GM03348 (cell line): ENCODE data around the gene NSUN4.
"Not testable (repeated sequence)": the region's sequence is repeated elsewhere in the genome, so short reads cannot be mapped to it uniquely, and the experiment has no call there.

Experiments used
- DNase-seq: peaks from one replicate; pipeline ENCODE4 v3.0.0; 2012; ENCODE audit warnings: low spot score

The NSUN4 gene

GRCh38 chr1:46367701-46368100 is 27.1 kb downstream of the NSUN4 start:
- not testable (repeated sequence) for DNase-seq

DNA sequence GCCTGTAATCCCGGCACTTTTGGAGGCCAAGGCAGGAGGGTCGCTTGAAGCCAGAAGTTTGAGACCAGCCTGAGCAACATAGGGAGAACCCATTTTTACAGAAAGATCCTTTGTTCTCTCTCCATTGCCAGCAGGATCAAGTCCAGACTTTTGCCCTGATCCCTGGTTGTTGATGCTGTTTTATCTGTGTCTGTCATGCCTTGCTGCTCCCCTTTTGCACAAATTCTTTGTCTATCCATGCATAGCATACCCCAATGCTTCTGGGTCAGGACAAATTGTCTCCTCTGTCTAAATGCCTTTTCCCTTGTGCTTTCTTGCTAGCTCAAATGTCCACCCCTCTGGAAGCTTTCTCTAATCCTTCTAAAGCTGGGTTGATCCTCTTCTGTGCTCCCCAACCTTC is 28.2 kb downstream of the NSUN4 start:
- DNase-seq: no peak

DNA sequence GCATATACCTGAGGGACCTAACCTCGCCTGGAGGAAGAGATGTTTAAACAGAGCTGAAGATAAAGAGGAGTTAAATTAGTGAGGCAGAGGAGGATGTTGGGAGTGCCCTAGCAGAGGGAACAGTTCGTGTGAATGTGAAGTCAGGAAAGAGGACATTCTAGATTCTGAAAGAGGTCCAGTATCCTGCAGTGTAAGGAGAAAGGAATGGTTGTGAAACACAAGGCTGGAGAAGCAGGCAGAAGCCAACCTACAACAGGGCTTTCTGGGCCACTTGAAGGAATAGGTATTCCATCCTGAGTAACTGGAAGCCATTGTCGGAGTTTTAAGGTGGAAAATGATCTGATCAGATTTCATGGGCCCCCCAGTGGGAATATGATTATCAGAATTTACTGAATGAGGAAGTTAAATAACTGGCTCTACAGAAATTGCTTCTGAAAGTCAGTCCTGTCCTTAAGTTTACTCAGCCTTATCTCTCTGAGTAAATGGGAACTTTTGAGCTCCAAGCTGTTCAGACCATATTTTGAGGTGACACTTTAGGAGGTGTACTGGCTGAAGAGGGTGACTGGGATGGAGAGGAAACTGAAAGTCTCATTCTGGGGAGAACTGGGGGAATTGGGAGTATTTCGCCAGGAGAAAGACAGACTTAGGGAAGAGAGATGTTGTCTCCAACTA is 29.1 kb downstream of the NSUN4 start:
- peak; percentile 34 for DNase-seq

DNA sequence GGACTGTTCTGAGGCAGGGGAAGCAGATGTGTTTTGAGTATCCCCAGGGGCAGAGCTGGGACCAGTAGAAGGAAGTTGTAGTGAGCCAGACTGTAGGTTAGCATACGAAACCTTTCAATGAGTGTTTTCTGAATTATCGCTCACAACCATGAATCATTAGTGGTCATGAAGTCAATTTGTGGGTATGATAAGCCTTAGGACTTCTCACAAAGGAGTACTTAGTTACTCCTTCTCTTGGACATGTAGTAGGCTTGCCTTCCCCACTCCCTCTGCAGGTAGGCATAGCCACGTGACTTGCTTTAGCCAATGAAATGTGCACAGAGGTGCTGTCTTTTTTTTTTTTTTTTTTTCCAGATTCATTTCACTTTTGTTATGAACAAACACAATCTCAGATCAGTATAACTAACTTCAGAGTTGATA is 29.6 kb downstream of the NSUN4 start:
- DNase-seq: no peak

DNA sequence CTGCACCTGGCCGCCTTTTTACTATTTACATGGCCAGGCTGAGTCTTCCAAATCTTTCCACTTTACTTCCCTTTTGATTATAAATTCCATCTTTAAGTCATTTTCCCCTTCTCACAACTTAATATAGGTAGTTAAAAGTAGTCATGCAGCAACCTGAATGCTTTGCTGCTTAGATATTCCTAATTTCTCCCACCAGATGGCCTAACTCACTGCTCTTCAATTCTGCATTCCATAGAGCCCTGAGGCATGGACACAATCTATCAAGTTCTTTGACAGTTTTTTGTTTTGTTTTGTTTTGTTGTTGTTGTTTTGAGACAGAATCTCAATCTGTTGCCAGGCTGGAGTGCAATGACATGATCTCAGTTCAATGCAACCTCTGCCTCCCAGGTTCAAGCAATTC is 31.8 kb downstream of the NSUN4 start:
- no peak for DNase-seq

DNA sequence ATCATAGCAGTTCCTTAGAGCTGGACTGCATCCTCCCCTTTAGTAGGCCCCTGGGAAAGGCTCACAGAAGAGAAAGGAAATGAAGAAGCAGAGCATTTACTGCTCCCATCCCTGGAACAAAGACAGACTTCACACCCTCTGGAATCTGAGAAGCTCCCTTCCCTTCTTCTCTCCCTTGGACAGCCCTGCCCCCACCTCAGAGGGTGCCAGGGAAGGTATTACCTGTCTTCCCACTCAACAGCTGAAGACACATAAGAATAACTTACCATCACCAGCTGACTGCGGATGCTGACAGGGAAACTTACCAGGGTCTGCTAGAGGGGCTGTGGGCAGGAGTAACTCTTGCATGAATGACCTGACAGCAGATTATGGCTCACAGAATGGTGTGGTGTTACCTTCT is 39.4 kb downstream of the NSUN4 start:
- no peak for DNase-seq

DNA sequence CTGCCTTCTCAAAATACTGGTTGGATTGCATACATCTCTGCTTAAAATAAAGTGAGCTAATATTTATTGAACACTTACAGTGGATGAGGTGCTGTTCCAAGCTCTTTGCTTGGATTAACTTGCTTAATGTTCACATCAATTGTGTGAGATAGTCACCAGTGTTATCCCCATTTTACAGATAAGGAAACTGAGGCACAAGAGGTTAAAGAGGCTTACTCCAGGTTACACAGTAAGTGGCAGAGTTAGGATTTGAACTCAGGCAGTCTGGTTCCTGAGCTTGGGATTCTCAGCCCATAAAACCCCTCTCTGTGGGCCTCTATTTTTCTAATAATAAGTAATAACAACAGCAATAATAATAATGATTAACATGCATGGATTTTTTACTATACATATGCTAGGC is 39.9 kb downstream of the NSUN4 start:
- no peak for DNase-seq

DNA sequence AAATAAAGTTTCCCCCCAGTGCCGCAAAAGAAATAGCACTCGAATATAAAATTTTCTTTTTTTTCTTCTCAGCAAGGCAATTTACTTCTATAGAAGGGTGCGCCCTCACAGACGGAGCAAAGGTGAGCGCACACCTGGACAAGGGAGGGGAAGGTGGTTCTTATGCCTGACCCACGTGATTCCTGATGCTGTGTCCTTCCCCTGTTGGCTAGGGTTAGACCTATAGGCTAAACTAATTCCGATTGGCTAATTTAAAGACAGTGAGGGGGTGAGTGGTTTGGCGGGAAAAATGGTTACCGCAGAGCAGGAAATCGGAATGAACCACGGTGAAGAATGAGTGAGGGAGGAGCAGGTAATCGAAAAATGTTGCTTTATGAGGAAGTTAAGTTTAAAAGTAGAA is 52.9 kb downstream of the NSUN4 start:
- peak; percentile 0 for DNase-seq

DNA sequence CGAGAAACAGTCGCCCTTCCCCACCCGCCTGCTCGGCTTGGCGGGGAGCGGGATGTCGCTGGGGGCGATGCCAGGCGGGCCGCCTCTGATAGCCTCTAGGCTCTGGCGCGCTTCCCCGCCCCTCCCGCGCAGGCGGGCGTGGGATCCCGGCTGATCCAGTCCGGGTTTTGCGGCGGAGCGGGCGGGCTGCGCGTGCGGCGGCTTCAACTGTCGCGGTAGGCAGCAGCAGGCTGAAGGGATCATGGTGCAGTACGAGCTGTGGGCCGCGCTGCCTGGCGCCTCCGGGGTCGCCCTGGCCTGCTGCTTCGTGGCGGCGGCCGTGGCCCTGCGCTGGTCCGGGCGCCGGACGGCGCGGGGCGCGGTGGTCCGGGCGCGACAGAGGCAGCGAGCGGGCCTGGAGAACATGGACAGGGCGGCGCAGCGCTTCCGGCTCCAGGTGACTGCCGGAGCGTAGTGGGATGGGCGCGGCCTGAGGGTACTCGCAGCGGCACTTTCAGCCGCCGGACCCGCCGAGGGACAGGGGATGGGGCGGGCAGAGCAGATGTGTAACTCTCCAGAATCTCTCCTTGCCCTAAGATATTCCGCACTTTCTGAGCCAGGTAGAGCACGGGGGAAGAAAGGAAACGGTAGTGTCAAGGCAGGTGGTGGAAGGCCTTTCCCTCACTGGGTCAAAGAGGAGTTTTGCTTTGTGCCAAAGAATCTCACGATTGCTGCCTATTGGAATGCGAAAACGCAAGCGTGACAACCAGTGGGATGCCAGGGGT is 53.7 kb downstream of the NSUN4 start, which contains the start of gene FAAH:
TSS of gene FAAH (plus strand) at position 210 of the 764 bp plus-strand sequence. CDS start at position 242, 32 bp downstream.
- DNase-seq: peak; percentile 69

- DNase-seq: peak; percentile 3
Measured at GRCh38 chr1:46394872-46395465, 54.4 kb downstream of the NSUN4 start.

DNA sequence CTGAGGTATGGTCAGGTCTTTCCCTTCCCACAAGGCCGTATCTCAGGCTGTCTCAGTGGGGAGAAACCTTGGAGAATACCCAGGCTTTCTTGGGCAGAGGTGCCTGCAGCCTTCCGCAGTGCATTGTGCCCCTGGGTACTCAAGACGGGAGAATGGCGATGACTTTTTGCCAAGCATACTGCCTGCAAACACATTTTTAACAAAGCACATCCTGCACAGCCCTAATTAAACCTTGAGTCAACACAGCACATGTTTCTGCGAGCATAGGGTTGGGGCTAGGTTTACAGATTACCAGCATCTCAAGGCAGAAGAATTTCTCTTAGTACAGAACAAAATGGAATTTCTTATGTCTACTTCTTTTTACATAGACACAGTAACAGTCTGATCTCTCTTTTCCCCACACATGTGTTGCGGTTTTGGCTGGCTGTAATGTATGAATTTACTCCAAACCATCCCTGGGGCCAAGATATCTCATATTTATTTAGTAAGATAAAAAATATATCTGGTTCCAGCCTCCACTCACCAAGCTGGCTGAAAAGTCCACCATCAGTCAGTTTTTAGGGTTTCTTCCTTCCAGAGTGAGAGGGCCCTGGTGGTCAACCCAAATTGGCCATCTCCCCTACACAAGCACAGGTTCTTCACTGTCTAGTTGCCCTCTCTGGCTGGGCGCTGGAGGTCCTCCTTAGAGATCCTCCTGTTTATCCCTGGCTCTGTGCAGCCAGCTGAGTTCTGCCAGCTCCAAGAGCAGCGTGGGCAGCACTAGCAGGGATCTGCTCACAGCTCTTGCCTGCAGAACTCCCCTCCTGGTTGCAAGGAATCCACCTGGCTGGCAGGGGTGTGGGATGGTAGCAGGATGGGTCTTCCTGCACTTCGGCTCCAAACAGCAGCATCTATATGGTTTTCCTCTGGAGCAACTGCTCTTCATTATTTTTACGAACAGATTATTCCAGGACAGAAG is 56.1 kb downstream of the NSUN4 start:
- DNase-seq: no peak

GRCh38 chr1:46399307-46399706 is 58.7 kb downstream of the NSUN4 start:
- no peak for DNase-seq

GRCh38 chr1:46400421-46400820 is 59.8 kb downstream of the NSUN4 start:
- DNase-seq: no peak

DNA sequence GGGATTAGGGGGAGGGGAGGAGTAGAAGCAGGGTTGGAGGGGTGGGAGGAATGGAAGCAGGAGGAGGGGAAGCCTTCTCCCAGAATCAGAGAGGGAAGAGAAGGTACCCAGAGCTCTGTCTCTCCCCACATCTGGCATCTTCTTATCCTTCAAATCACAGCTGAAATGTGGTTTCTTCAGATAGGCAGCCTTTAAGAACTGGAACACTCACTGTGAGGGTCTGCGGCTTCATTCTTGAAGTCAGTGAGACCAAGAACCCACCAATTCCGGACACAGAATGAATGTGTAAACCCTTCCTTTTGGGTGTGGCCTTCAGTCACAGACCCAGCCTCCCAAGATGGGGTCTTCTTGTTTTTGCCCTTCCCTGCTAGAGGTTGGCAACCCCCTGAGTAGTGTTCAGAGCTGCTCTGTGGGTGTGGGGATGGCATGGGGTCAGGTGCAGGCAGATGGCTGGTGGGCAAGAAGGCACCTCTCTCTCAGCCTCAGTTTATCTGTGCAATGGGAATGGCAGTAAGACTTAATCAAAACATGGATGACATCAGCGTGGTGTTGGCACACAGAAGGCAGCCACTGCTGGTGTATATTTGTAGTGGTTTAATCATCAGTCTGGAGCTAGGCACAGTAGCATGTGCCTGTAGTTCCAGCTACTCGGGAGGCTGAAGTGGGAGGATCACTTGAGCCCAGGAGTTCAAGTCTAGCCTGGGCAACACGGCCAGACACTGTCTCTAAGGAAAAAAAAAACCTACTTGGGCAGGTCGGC is 60.7 kb downstream of the NSUN4 start:
- DNase-seq: no peak

DNA sequence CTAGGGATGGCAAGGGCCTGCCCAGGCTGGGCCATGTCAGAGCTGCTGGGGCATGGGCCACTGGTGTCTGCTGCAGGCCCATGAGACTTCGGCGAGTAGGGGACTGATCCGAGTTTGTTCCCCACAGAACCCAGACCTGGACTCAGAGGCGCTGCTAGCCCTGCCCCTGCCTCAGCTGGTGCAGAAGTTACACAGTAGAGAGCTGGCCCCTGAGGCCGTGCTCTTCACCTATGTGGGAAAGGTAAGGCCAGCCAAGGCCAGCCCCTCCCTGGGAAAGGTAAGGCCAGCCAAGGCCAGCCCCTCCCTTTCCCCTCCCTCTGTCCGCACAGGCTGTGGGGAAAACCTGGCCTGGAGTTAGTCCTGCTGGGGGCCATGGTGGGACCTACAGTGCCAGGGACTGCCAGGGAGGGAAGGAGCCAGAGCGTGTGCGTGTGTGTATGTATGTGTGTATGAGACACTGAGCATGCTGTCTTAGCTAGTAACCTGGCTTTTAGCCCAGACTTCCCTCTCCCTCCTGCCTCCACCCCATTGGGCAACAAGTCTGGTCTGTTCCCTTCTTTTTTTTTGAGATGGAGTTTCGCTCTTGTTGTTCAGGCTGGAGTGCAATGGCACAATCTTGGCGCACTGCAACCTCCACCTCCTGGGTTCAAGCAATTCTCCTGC is 61.5 kb downstream of the NSUN4 start:
- DNase-seq: peak; percentile 93

DNA sequence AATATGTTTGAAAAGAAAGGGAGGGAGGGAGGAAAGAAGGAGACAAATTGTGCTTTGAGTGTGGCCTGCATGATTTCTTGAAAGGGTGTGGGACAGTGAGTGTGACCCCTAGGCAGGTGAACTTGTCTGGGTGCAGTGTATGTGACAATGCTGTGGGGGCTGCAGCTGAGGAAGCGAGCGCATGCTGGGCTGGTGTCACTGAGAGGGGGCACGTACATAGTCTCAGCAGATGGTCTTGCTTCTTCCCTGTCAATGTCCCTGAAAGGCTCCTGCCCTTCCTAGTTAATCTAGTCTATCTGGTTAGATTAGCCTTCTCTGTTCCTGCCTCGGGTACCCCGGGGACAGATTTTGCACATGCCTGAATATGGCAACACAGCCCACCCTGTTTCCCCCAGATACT is 63.3 kb downstream of the NSUN4 start:
- DNase-seq: no peak

DNA sequence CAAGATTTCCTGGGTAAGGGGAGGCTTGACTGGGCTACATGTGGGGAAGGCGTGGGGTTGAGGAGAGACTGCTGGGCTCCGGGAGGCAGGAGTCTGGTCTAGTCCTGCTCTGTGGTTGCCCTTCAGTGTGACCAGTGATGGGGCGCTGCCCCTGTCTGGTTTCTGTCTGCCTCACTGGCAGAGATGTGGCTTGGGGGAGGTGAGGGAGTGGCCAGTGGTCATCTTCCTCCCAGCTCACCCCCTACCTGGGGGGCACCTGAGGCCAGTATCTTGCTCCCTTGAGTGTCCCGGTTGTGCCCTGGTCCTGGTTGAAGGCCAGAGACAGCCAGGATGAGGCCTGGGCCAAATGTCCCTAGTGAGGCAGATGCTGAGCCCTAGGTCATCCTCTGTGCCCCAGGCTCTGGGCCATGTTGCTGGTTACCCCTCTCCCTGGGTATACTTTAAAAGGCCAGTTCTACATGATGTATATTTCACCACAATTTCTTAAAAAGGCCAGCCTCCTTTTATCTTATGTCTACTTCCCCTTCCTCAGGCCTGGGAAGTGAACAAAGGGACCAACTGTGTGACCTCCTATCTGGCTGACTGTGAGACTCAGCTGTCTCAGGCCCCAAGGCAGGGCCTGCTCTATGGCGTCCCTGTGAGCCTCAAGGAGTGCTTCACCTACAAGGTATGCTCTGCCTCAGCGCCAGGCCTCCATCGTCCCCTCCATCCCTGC is 64.0 kb downstream of the NSUN4 start:
- DNase-seq: no peak

GRCh38 chr1:46405197-46405555 is 64.6 kb downstream of the NSUN4 start:
- no peak for DNase-seq

GRCh38 chr1:46405724-46406123 is 65.1 kb downstream of the NSUN4 start:
- DNase-seq: no peak
